GM12872 (cell line): ENCODE results near the gene SYNGAP1.

ENCODE experiments used
- CTCF ChIP-seq: IDR thresholded peaks from 3 replicates; pipeline ENCODE4 v1.5.1; 2011; ENCODE audit warnings: low read depth, mild to moderate bottlenecking, low read length, moderate library complexity; ENCODE audit not compliant: insufficient read depth

Gene SYNGAP1

GRCh38 chr6:33428966-33429749, 9.3 kb downstream of the SYNGAP1 start:
- no peak for TF ChIP-seq CTCF

GRCh38 chr6:33429750-33430052, 9.8 kb downstream of the SYNGAP1 start:
- no peak for TF ChIP-seq CTCF

- TF ChIP-seq CTCF = no peak
Measured at GRCh38 chr6:33430334-33430733, 10.5 kb downstream of the SYNGAP1 start.

GRCh38 chr6:33430991-33431879, 11.4 kb downstream of the SYNGAP1 start:
- TF ChIP-seq CTCF = no peak

GRCh38 chr6:33431880-33432541, 12.1 kb downstream of the SYNGAP1 start:
- TF ChIP-seq CTCF = no peak

GRCh38 chr6:33432546-33432945, 12.7 kb downstream of the SYNGAP1 start:
- no peak for TF ChIP-seq CTCF

- no peak for TF ChIP-seq CTCF
Measured at GRCh38 chr6:33433001-33433543, 13.2 kb downstream of the SYNGAP1 start.
